HG03565 (cell line): ENCODE measurements around the gene PRR5L.

Experiments
- ATAC-seq: cut with Tn5 transposase; IDR thresholded peaks from one replicate; pipeline ENCODE4 v1.9.1; 2021; ENCODE audit warnings: mild to moderate bottlenecking, moderate library complexity; ENCODE audit not compliant: unreplicated experiment

PRR5L gene

GRCh38 chr11:36375353-36376008, 79.4 kb downstream of the PRR5L start:
- no peak for ATAC-seq

GRCh38 chr11:36376009-36376887, 80.2 kb downstream of the PRR5L start:
- no peak for ATAC-seq

- no peak for ATAC-seq
Observed at GRCh38 chr11:36376888-36377758, 81.0 kb downstream of the PRR5L start.

GRCh38 chr11:36377759-36378564, 81.9 kb downstream of the PRR5L start:
- ATAC-seq = no peak

GRCh38 chr11:36379653-36380052, 83.6 kb downstream of the PRR5L start:
- no peak for ATAC-seq

DNA sequence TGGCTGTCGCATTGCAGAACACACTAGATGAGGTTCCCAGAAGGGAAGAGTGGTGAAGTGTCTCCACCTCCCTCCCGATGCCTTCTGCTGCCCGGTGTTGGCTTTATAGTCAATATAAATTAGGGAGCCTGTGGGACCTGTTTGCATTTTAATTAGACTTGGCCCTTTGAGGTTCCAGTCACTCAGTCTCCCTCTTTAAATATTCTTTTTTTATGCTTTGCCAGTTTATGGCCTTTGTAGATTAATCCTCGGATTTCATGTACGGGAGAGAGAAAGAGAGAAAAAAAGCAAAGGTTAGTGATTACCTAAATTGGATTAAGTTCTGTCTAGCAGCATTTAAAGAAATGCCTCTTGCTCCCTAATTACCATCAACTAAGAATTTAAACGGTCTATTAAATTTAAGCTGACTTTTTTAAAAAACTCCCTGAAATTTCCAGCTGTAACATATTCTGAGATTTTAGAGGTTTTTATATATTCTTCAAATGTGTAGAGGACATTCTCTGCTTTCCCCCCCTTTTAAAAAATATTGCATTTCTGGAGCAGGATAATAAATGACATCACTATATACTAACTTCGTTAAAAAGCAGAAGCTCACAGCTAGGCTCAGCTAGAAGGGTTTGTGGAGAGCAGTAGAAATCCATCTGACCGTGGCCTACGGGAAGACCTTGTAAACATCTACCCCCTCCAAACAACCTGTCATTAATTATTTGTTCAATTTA, 84.4 kb downstream of the PRR5L start:
- ATAC-seq = no peak

DNA sequence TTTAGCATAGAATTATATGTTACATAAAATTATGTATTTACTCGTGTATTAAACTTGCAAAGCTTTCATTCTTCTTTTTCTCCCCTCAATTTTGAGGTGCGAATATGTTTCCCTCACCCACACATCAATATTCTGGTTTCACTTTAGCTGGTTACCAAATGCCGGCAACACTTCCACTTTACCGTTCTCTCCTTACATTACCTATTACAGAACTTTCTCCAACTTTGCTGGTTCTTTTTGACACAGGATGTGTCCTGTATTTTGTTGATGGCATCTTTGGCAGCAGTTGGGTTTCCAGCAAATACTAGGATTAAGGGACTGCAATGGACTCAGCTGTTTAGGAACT, 84.9 kb downstream of the PRR5L start:
- ATAC-seq = no peak

DNA sequence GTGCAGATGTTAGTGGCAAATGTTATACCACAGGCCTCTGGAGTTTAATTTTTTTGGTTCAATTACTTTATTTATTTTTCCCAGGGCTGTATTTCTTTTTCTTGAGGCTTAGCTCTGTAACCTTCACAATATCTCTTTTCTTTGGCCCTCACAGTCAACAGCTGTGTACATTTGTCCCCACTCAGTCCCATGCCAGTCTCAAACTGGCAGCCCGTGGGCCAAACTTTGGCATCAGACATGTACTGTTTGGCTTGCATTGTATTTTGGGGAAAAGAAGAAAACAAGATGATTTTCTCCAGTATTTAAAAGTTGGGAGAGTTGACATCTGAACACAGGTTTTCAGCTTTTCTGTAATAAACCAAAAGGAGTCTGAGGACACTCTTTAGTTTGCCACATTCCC, 87.1 kb downstream of the PRR5L start:
- no peak for ATAC-seq

DNA sequence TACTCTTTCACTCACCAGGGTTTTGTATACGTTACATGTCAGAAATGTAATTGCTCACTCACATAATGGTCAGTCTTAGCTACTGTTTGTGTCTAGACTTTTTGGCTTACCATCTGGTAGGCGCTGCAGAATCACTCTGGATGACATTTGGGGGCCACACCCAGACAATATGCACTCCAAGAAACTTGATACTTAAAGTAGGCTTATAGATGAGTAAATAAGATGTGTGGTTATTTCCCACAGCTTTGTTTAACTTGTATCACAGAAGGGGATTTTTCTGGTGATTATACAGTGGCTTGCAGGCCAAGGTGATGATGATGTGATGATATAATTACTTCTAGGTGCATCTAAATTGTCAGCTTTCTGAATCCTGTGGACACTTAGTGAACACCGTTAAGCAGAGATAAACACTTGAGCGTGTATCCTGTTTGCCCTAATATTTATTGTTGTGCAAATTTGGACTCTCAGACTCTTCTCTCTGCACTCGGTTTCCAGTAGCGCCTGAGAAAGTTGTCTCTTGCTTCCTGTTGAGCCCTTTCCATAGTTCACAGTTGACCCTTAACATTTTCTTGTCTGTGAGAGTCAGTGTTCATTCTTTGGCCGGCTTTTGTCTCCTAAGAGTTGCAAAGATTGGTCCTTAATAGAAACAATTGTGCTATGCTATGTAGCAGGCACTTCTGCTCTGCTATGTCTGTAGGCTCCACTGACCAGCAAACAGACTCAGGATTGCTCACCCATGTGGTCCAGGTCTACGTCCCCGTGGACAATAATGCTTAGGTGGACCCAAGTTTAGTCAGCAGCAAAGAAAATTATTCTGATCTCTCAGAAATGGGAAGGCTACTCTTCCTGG, 89.3 kb downstream of the PRR5L start:
- ATAC-seq = no peak

DNA sequence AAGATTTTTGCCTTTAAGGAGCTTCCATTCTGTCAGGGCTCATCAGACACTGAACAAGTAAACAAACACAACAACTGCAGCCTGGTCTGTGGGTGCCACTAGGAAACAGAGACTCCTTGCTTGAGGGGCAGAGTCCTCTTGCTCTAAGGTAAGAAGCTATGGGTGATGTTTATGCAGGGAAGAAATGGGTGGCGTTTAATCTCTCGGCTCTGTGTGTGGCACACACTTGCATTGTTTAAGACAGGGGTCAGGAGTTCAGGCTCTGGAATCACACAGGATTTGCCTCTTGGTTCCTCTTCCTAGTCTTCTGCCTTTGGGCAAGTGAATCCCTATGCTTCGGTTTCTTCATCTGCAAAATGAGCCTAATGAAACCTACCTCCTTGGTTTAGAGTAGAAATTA, 90.3 kb downstream of the PRR5L start:
- ATAC-seq = no peak

DNA sequence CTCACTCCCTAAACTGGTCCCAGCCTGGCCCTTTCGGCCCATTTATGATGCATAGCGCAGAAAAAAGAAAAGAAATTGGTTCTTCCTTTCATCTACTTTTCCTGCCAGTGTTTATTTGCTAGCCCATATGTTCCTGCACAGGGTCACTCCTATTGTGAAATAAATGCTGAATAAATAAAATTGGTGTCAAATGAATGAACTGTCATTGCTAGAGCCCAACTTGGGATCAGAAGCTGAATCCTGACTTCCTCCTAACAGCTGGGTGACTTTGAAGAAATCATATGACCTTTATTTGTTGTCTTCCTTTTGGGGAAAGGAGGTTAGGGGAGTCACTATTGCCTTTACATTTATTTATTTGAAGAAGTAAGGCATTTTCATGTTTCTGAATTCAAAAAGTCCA, 92.0 kb downstream of the PRR5L start:
- no peak for ATAC-seq

DNA sequence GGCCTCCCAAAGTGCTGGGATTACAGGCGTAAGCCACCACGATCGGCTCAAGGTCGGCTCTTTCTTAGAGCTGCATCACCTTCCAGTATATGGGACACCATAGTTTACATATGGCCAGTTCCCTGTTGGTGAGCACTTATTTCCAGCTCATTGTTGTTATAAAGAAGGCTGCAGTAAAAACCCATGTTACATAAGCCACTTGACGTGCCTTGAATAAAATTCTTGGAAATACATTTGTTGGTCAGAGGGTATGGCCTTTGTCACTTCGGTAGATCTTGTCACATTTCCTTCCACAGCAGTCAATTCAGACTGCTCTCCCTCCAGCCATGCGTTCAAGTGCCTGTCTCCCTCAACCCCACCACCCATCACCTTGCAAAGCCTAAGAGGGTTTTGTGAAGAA, 92.9 kb downstream of the PRR5L start:
- no peak for ATAC-seq

GRCh38 chr11:36389811-36390210, 93.7 kb downstream of the PRR5L start:
- peak; percentile 57 for ATAC-seq

- ATAC-seq = no peak
Observed at GRCh38 chr11:36390963-36391471, 94.9 kb downstream of the PRR5L start.

DNA sequence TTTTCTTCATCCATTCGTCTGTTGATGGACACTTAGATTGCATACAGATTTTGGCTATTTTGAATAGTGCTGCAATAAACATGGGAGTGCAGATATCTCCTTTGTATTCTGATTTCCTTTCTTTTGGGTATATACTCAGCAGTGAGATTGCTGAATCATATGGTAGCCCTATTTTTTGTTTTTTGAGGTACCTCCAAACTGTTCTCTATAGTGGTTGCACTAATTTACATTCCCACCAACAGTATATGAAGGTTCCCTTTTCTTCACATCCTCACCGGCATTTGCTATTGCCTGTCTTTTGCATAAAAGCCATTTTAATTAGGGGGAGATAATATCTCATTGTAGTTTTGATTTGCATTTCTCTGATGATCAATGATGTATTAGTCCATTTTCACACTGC, 96.1 kb downstream of the PRR5L start:
- ATAC-seq = no peak

DNA sequence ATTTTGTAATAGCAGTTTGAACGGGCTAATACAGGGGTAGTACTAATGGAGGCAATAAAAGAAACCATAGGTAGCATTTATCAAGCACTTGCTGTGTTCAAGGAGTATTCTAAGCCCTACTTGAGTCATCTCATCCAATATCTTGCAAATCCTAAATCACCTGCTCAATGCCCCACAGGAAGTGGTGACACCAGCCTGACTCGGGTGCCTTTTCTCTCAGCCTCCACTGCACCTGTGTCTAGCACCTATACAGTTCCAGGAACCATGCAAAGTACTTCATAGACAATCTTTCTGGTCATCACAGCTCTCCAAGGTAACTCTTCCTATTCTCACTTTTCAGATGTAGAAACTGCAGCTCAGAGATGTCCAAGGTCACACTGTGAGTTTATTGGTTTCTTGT, 98.0 kb downstream of the PRR5L start:
- ATAC-seq = no peak

GRCh38 chr11:36394926-36395325, 98.8 kb downstream of the PRR5L start:
- no peak for ATAC-seq

DNA sequence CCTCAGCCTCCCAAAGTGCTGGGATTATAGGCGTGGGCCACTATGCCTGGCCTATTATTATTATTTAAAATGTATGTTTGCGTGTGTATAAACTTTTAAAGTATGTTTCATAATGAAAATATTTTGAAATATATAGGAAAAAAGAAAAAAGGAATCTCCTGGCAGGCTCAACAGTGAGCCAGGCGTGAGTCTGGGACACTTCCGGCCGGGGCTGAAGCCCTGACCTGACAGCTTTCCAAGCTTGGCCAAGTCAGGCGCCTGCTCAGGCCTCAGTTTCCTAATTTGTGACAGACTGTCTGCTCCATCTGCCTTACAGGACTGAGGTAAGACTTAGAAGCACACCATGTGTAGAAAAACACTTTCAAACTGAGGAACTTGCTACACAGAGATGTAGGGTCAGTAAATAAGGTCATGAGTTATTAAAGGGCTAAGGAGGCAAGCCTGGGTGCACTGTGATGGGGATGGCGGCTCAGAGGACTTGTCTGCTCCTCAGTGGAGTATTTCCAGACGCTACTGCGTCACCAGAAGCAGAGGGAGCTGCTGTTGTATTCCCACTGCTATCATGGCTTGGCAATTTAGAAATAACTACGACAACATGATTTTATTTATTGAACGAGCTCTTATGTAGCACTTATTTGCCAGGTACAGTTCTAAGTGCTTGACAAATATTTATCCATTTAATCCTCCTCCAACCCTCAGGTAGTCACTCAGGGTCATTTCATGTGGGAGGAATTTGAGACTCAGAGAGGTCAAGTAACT, 100.1 kb downstream of the PRR5L start:
- ATAC-seq = no peak
